ENCODE data around the gene EYA2.

DNA sequence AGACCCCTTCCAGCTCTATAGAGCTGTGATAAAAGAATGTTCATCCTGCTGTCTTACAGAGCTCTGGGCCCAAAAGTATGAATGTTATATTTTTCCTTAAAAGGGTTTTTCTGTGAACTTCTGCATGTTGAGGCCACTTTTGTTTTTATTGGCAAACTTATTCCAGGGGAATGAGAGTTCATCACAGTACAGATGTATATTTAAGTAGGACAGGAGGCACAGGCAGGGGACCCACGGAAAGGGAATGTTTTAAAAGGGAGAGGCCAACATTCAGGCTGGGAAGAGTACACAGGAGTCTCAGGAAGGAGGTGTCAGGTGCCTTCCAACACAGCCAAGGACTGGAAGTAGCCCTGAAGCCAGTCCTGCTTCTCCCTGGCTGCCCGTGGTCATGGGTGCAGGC lies 148.4 kb downstream of the EYA2 start:
- TF ChIP-seq, protein P1, sequence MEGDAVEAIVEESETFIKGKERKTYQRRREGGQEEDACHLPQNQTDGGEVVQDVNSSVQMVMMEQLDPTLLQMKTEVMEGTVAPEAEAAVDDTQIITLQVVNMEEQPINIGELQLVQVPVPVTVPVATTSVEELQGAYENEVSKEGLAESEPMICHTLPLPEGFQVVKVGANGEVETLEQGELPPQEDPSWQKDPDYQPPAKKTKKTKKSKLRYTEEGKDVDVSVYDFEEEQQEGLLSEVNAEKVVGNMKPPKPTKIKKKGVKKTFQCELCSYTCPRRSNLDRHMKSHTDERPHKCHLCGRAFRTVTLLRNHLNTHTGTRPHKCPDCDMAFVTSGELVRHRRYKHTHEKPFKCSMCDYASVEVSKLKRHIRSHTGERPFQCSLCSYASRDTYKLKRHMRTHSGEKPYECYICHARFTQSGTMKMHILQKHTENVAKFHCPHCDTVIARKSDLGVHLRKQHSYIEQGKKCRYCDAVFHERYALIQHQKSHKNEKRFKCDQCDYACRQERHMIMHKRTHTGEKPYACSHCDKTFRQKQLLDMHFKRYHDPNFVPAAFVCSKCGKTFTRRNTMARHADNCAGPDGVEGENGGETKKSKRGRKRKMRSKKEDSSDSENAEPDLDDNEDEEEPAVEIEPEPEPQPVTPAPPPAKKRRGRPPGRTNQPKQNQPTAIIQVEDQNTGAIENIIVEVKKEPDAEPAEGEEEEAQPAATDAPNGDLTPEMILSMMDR (IDR thresholded peaks at IDR 0.05), result no peak
- TF ChIP-seq EZH2 (IDR thresholded peaks at IDR 0.05; ENCODE audit: borderline replicate concordance, insufficient read depth, low read depth, low read length, poor library complexity, severe bottlenecking), result no peak

Data from B cell (primary cell).